A673 (cell line): ENCODE measurements around the gene RPRD1B. TPM values are rescaled to one million over a fixed set of nuclear protein-coding genes. Genes with fewer than 3 reads are reported as not detected.

Source experiments
- BruUV-seq: library from RNA; stranded (reverse); fragments of 400-500 nt; replicated peaks from 2 replicates; lab custom pipeline; 2021; lab: Mats Ljungman, UMichigan
- CTCF ChIA-PET: fragments of 300-600 bp; sonication (Branson Sonifier 250); formaldehyde crosslinking; loops from one replicate; lab custom pipeline; 2022; ENCODE audit warnings: antibody characterized with exemption; lab: Charles Lee
- POLR2A ChIA-PET: fragments of 300-600 bp; sonication (Branson Sonifier 250); formaldehyde crosslinking; loops from one replicate; lab custom pipeline; 2022; ENCODE audit warnings: antibody characterized with exemption; ENCODE audit not compliant: low non-redundant PET; lab: Charles Lee
- DNase-seq: peaks from one replicate; pipeline ENCODE4 v3.0.0-alpha.2; 2015; ENCODE audit warnings: low spot score
- H3K27ac ChIP-seq: fragments of 200-600 bp; sonication (generic); 2 replicates; pipeline ENCODE4 v1.5.1; 2016; ENCODE audit warnings: mixed run types, low read depth, mild to moderate bottlenecking, mixed read lengths, antibody characterized with exemption, low read length; ENCODE audit not compliant: poor library complexity, severe bottlenecking
- H3K27me3 ChIP-seq: fragments of 200-600 bp; sonication (generic); replicated peaks from 2 replicates; pipeline ENCODE4 v1.6.1; 2017; ENCODE audit warnings: mixed run types, low read depth, mild to moderate bottlenecking, mixed read lengths, antibody characterized with exemption, low read length; ENCODE audit not compliant: insufficient read depth, poor library complexity
- H3K36me3 ChIP-seq: fragments of 200-600 bp; sonication (generic); 2 replicates; pipeline ENCODE4 v1.6.1; 2016; ENCODE audit warnings: mixed run types, mild to moderate bottlenecking, mixed read lengths, antibody characterized with exemption, low read length; ENCODE audit not compliant: insufficient read depth, poor library complexity, severe bottlenecking
- H3K4me1 ChIP-seq: fragments of 200-600 bp; sonication (generic); 2 replicates; pipeline ENCODE4 v1.6.1; 2017; ENCODE audit warnings: mixed run types, mild to moderate bottlenecking, mixed read lengths, antibody characterized with exemption, low read length; ENCODE audit not compliant: insufficient read depth, poor library complexity, severe bottlenecking
- H3K4me3 ChIP-seq: fragments of 200-600 bp; sonication (generic); 2 replicates; pipeline ENCODE4 v1.5.1; 2016; ENCODE audit warnings: low read depth, mixed run types, mild to moderate bottlenecking, mixed read lengths, low read length; ENCODE audit not compliant: poor library complexity, severe bottlenecking
- H3K9me3 ChIP-seq: fragments of 200-600 bp; sonication (generic); 2 replicates; pipeline ENCODE4 v1.6.1; 2016; ENCODE audit warnings: mixed run types, low read depth, mild to moderate bottlenecking, mixed read lengths, antibody characterized with exemption, low read length; ENCODE audit not compliant: poor library complexity, severe bottlenecking
- EZH2 ChIP-seq: fragments of 200-600 bp; sonication (generic); IDR thresholded peaks from 2 replicates; pipeline ENCODE4 v1.6.1; 2017; ENCODE audit warnings: borderline replicate concordance, low read depth, mild to moderate bottlenecking, mixed read lengths, antibody characterized with exemption, low read length; ENCODE audit not compliant: poor library complexity, severe bottlenecking
- intact Hi-C: fragments of 100-400 bp; cut with micrococcal nuclease; formaldehyde crosslinking; loops from one replicate; pipeline ENCODE4 v1.10.0; 2022; ENCODE audit not compliant: unreplicated experiment
- total RNA-seq: library from RNA; stranded (reverse); gene quantifications from 2 replicates; pipeline ENCODE4 v1.2.3, GENCODE V29; 2021
- TF ChIP-seq, protein P1 (sequence below): fragments of 300-800, 200-600 bp; sonication (generic); conservative IDR thresholded peaks from 2 replicates; pipeline ENCODE4 v1.5.1; 2017; ENCODE audit warnings: low read depth, mild to moderate bottlenecking, antibody characterized with exemption, low read length, moderate library complexity, mixed read lengths

The RPRD1B gene
- total RNA-seq, 1 experiment from 2014 or later, result 36.1 TPM

DNA sequence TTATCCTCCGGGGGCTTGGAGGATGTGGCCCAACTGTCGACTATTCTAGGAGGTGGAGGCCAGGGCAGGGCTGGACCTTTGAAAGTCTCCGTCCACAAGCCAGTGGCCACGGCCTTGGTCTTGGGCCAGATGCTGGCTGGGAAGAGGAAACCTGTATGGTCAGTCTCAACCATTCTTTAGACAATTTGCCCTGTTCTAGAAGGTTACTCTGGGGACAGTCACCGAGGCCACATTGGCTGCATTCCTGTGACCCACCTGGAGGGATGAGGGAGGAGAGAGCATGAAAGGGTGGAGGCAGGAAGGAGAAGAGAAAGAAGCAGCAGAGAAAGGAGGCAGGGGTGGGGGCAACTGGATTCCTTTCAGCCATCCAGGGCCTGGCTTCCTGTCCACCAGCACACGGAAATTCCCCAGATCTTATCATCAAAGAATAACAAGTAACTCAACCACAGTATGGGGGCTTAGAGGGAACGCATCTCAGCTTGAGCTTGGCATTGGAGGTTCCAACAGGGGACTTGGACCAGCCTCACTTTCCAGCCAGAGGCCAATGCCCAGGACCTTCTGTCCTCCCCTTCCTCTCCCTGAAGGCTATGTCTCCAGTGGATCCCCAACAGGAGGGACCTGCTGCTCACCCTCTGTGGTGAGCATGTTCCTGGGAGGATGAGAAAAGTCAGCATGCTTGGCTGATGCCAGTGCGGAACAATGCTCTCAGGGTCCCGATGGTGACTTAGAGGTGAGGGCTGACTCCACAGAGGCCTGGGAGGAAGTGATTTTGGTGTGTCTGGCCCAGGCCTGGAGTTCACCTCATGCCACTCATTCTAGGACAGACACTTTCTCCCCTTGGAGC lies 101.1 kb downstream of the RPRD1B start:
- ChIA-PET CTCF (no interaction called here), POLR2A (no interaction called here)

GRCh38 chr20:38135271-38135650 lies 101.7 kb downstream of the RPRD1B start:
- CTCF ChIA-PET, result no interaction called here
- Histone ChIP-seq H3K4me1 (peaks cover 6% of the 10 kb centered on the region), H3K27me3 (no peaks in the 10 kb centered on the region), H3K27ac (no peak overlapping the region), H3K36me3 (no peaks in the 10 kb centered on the region), H3K9me3 (no peaks in the 10 kb centered on the region), H3K4me3 (no peak overlapping the region)
- TF ChIP-seq, protein P1, sequence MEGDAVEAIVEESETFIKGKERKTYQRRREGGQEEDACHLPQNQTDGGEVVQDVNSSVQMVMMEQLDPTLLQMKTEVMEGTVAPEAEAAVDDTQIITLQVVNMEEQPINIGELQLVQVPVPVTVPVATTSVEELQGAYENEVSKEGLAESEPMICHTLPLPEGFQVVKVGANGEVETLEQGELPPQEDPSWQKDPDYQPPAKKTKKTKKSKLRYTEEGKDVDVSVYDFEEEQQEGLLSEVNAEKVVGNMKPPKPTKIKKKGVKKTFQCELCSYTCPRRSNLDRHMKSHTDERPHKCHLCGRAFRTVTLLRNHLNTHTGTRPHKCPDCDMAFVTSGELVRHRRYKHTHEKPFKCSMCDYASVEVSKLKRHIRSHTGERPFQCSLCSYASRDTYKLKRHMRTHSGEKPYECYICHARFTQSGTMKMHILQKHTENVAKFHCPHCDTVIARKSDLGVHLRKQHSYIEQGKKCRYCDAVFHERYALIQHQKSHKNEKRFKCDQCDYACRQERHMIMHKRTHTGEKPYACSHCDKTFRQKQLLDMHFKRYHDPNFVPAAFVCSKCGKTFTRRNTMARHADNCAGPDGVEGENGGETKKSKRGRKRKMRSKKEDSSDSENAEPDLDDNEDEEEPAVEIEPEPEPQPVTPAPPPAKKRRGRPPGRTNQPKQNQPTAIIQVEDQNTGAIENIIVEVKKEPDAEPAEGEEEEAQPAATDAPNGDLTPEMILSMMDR, result no peak
- no peak for TF ChIP-seq EZH2
- POLR2A ChIA-PET, result no interaction called here
- no peak for DNase-seq
- intact Hi-C loops, result no loop called here
- no TSS peak for BruUV-seq

More for the DNA sequence above, 101.1 kb downstream of the RPRD1B start:
- H3K9me3 ChIP-seq, result no peaks in the 10 kb centered on the region
- H3K27me3 ChIP-seq, result no peaks in the 10 kb centered on the region
- no peak overlapping the region for H3K4me3 ChIP-seq
- peak; percentile 49 for DNase-seq
- TF ChIP-seq, protein P1, result no peak
- no peak for TF ChIP-seq EZH2
- BruUV-seq, result no TSS peak
- H3K27ac ChIP-seq, result no peak overlapping the region
- no peaks in the 10 kb centered on the region for H3K4me1 ChIP-seq
- intact Hi-C loops, result no loop called here
- no peaks in the 10 kb centered on the region for H3K36me3 ChIP-seq

GRCh38 chr20:38135651-38136420 lies 102.3 kb downstream of the RPRD1B start:
- Histone ChIP-seq H3K9me3 (no peaks in the 10 kb centered on the region), H3K4me3 (no peak overlapping the region), H3K36me3 (no peaks in the 10 kb centered on the region), H3K27me3 (no peaks in the 10 kb centered on the region), H3K4me1 (peaks cover 11% of the 10 kb centered on the region), H3K27ac (no peak overlapping the region)
- ChIA-PET CTCF (no interaction called here), POLR2A (no interaction called here)
- intact Hi-C loops, result no loop called here
- DNase-seq, result no peak
- no peak for TF ChIP-seq EZH2
- TF ChIP-seq, protein P1, result no peak
- no TSS peak for BruUV-seq
